ENCODE measurements around the gene PLD6. TPM values are rescaled to one million over a fixed set of nuclear protein-coding genes. Genes with fewer than 3 reads are reported as not detected.

PLD6 gene
- total RNA-seq, 1 donor from 2014 or later: 4.8 TPM

- DNase-seq (ENCODE audit: low read depth): no peak
Observed at GRCh38 chr17:17236295-17237025, 30.3 kb upstream of the PLD6 start.

GRCh38 chr17:17235212-17236174, 29.4 kb upstream of the PLD6 start:
- Histone ChIP-seq H3K27me3 (ENCODE audit: control insufficient read depth, insufficient read depth, low read length) (no peaks in the 10 kb centered on the region), H3K4me3 (ENCODE audit: low read depth, low read length) (peak overlapping the region; percentile 91), H3K36me3 (ENCODE audit: control insufficient read depth, insufficient read depth, low read length) (no peaks in the 10 kb centered on the region)
- TF ChIP-seq CTCF (IDR thresholded peaks at IDR 0.05; ENCODE audit: insufficient read depth, low read length, poor library complexity, severe bottlenecking): no peak
- DNase-seq (ENCODE audit: low read depth): no peak

More at GRCh38 chr17:17236295-17237025, 30.3 kb upstream of the PLD6 start:
- peak overlapping the region; percentile 91 for H3K4me3 ChIP-seq (ENCODE audit: low read depth, low read length)
- no peak for TF ChIP-seq CTCF (IDR thresholded peaks at IDR 0.05; ENCODE audit: insufficient read depth, low read length, poor library complexity, severe bottlenecking)
- H3K36me3 ChIP-seq (ENCODE audit: control insufficient read depth, insufficient read depth, low read length): no peaks in the 10 kb centered on the region
- H3K27me3 ChIP-seq (ENCODE audit: control insufficient read depth, insufficient read depth, low read length): no peaks in the 10 kb centered on the region

GRCh38 chr17:17232303-17232621, 26.1 kb upstream of the PLD6 start:
- no peak for TF ChIP-seq CTCF (IDR thresholded peaks at IDR 0.05; ENCODE audit: insufficient read depth, low read length, poor library complexity, severe bottlenecking)
- no peaks in the 10 kb centered on the region for H3K27me3 ChIP-seq (ENCODE audit: control insufficient read depth, insufficient read depth, low read length)
- H3K36me3 ChIP-seq (ENCODE audit: control insufficient read depth, insufficient read depth, low read length): peaks cover 4% of the 10 kb centered on the region
- DNase-seq (ENCODE audit: low read depth): no peak
- H3K4me3 ChIP-seq (ENCODE audit: low read depth, low read length): no peak overlapping the region

- H3K36me3 ChIP-seq (ENCODE audit: control insufficient read depth, insufficient read depth, low read length): peaks cover 6% of the 10 kb centered on the region
- no peak for DNase-seq (ENCODE audit: low read depth)
- no peaks in the 10 kb centered on the region for H3K27me3 ChIP-seq (ENCODE audit: control insufficient read depth, insufficient read depth, low read length)
- H3K4me3 ChIP-seq (ENCODE audit: low read depth, low read length): no peak overlapping the region
- TF ChIP-seq CTCF (IDR thresholded peaks at IDR 0.05; ENCODE audit: insufficient read depth, low read length, poor library complexity, severe bottlenecking): no peak
Observed at GRCh38 chr17:17231621-17232302, 25.6 kb upstream of the PLD6 start.

- no peak for DNase-seq (ENCODE audit: low read depth)
- Histone ChIP-seq H3K27me3 (ENCODE audit: control insufficient read depth, insufficient read depth, low read length) (no peaks in the 10 kb centered on the region), H3K4me3 (ENCODE audit: low read depth, low read length) (no peak overlapping the region), H3K36me3 (ENCODE audit: control insufficient read depth, insufficient read depth, low read length) (peaks cover 9% of the 10 kb centered on the region)
- TF ChIP-seq CTCF (IDR thresholded peaks at IDR 0.05; ENCODE audit: insufficient read depth, low read length, poor library complexity, severe bottlenecking): no peak
Observed at GRCh38 chr17:17229416-17230384, 23.6 kb upstream of the PLD6 start.

All from kidney epithelial cell (primary cell).